Measurements from ENCODE around the gene UNK.

DNA sequence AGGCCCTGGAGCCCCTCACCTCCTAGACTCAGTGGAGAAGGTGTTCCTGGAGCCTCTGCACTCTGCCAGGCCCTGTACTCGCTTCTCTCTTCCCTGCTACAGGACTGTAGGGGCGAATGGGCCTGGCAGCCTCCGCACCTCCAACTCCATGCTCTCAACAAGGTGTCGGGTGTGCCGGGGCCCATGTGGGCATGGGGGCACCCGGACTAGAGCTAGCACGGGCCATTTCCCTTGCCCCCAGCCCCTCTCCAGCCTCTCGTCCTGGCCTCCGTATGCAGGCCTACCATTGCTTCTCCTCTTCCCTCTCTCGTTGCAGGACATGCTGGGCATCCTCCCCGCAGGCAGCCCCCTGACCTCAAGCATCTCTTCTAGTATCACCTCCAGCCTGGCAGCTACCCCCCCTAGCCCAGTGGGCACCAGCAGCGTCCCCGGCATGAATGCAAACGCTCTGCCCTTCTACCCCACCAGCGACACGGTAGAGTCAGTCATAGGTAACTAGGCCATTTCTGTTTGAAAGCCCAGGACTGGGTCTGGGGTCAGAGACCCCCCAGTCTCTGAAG lies 33.8 kb downstream of the UNK start:
- TF ChIP-seq, protein P1, sequence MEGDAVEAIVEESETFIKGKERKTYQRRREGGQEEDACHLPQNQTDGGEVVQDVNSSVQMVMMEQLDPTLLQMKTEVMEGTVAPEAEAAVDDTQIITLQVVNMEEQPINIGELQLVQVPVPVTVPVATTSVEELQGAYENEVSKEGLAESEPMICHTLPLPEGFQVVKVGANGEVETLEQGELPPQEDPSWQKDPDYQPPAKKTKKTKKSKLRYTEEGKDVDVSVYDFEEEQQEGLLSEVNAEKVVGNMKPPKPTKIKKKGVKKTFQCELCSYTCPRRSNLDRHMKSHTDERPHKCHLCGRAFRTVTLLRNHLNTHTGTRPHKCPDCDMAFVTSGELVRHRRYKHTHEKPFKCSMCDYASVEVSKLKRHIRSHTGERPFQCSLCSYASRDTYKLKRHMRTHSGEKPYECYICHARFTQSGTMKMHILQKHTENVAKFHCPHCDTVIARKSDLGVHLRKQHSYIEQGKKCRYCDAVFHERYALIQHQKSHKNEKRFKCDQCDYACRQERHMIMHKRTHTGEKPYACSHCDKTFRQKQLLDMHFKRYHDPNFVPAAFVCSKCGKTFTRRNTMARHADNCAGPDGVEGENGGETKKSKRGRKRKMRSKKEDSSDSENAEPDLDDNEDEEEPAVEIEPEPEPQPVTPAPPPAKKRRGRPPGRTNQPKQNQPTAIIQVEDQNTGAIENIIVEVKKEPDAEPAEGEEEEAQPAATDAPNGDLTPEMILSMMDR (IDR thresholded peaks at IDR 0.05; ENCODE audit: low read depth, low read length), result no peak
- TF ChIP-seq EZH2phosphoT487 (IDR thresholded peaks at IDR 0.05; ENCODE audit: low read depth), result no peak

Measured in OCI-LY3 (cell line).